GM19455 (cell line): Measurements from ENCODE around the gene TRAF4.
"Not testable (repeated sequence)": the region's sequence is repeated elsewhere in the genome, so short reads cannot be mapped to it uniquely, and the experiment has no call there.

Experiments used
- ATAC-seq: cut with Tn5 transposase; IDR thresholded peaks from one replicate; pipeline ENCODE4 v1.9.1; 2021; ENCODE audit not compliant: unreplicated experiment

TRAF4 gene

DNA sequence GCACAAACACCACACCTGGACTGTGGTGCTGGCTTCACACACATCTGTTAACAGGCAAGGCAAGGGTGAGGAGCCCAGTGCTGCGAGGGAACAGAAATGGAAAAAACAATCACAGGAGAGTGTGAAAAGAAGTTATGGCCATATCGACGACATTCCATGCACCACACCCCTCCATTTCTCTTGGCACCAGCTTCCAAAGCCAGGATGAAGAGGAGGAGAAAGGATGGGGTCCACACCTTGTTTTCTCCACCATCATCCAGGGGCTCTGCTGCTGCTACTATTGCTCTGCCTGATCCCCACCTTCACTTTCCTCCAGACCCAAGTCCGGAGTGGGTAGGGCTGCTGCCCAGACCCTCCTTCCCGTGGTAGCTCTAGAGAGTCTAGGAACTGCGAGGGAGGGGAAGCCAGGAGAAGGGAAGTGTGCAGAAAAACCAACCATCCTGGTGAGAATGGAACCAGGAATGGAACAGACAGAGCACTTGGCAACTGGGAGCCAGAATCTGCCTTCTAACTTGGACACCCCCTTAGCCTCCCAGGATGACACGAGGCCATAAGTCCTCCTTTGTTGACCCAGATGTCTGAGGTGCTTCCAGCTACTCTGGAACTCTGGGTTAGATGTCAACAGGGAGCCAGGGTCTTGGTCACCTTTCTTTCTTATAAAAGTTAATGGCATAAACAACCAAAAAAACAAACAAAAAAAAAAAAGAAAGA, 31.0 kb upstream of the TRAF4 start:
- no peak for ATAC-seq

DNA sequence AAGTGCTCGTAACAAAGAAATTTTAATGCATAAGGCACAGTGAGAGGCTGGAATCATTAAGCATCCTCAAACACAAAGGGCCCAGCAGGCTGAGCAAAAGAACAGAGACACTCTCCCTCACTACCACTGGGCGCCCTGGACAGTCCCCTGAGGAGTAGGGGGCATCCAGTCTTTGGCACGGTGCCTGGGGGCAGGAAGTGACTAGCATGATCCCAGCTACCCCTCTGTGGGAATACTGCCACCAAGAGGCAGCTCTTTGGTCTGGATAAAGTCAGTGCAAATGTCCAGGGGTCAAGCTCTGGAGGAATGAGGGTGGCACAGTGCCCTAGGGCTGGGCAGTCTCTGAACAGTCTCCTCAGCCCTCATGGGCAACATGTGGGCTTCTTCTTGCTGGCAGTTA, 29.5 kb upstream of the TRAF4 start:
- ATAC-seq, result no peak

DNA sequence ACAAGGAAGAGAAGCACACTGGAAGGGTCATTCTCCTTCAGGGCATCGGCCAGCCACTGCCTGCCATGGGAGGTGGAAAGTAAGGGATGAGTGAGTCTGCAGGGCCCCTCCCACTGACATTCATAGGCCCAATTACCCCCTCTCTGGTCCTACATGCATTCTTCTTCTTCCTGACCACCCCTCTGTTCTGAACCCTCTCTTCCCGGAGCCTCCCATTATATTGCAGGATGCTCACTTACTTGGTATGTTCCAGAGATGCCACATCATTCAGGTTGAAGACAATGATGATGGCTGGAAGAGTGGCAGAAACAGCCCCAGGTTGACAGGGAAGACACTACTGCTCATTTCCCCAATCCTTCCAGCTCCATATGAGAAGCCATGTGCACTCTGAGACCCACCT, 28.6 kb upstream of the TRAF4 start:
- no peak for ATAC-seq

DNA sequence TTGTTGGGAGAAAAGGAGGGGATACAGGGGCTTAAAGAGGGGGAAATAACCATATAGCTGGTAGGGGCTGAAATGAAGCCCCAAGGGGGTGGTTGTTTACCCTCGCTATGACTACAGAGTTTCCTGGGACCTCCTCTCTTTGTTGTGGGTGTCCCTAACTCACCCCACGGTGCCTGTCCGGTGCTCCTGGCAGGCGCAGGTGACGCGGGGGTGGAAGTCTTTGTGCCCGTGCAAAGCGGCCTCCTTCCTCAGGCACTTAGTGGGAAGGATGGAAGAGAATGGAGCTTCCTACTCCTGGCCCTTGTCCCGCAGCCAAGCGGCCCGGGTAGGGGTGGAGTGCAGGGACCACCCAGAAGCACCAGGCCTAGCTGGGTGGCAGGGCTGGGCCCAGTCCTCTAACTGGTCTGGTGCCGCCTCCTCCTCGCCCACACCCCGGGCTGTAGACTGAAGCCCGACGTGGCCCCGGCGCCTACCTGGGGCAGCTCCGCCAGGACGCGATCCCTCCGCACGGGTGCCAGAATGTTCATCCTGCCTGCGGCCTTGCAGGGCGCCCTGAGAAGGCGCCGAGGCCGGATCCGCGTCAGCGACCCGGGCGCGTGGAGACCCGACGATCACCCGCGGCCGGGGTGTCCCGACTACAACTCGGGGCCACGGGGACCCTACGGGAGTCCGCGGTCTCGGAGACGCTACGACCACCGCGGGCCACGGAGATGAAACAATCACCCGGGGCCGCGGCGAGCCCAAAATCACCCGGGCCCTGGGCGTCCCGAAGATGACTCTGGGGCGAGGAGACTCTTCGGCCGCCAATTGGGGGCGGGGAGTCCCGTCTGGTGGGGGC, 26.9 kb upstream of the TRAF4 start:
- ATAC-seq, result no peak

DNA sequence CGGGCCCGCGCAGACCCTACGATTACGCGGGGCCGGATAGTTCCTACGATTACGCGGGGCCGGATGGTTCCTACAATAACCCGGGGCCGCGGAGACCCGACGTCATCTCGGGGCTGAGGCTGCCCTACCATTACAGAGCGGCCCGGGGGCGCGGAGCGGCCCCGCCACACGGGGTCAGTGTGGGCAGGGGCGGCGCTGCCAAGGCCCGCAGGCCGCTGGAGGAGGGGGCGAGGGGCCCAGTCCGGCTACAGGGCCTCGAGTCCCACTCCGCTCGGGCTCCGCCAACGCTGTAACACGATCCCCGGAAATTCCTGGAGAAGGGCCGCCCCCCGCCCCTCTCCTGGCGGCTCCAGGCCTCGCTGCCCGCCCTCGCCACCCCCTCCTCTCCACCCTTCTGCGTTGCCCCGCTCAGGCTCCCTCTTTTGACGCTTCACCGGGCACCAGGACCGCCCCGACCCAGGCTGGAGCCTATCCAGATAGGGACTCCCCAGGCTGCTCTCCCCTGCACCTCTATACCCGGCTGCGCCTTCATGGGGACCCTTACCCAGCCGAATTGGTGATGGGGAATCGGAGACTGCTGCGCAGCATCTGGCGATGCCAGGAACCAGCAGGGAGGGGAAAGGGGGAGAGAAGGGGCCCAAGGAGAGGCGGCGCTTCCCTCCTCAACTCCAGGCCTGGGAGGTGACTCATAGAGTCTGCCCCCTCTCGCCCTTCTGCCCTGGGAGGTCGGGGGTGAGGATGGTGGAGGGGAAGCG, 26.1 kb upstream of the TRAF4 start, which contains the start of gene RAB34:
RAB34 (minus strand) TSS at position 291 of the 755 bp plus-strand sequence. CDS start 602 bp downstream, outside the sequence.
- no peak for ATAC-seq

DNA sequence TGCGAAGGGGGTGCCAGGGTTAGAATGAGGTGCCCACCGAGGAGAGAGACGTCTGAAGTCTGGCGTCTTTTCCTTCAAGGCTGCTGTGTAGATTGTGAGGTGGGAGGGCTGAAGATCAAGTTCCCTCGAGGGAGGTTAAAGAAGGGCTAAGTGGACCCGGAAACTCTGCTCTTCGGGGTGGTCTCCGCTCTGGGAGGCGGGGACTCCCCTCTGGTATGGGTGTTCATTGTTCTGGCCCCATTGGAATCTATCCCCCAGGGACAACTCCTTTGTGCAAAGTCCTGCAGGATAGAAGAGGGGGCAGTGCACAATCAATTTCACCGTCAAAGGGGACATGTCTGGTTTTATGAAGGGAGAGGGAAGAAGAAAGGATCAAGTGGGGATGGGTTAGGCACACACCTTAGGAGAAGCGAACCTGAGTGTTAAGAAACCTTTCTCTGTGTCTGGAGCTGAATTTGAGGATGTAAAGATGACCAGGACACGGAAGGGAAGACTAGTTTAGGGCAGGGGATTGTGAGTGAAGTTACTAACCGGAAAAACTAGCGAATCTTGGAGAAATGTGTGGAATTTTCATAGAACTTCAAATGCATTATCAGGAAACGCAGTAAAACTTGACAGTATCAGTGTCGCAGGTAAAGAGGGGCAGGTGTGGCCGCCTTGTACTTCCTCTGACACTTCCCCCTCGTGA, 25.3 kb upstream of the TRAF4 start:
- no peak for ATAC-seq

DNA sequence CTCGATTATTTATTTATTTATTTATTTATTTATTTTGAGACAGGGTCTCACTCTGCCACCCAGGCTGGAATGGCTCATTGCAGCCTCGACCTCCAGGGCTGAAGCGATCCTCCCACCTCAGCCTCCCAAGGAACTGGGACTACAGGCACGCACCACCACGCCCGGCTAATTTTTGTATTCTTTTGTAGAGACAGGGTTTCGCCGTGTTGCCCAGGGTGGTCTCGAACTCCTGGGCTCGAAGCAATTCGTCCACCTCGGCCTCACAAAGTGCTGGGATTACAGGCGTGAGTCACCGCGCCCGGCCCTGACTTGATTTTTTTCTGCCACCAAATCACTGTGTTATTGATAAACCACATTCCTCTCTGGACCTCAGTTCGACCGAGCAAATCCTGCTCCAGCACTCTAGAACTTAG, 24.8 kb upstream of the TRAF4 start:
- peak; percentile 1 for ATAC-seq

DNA sequence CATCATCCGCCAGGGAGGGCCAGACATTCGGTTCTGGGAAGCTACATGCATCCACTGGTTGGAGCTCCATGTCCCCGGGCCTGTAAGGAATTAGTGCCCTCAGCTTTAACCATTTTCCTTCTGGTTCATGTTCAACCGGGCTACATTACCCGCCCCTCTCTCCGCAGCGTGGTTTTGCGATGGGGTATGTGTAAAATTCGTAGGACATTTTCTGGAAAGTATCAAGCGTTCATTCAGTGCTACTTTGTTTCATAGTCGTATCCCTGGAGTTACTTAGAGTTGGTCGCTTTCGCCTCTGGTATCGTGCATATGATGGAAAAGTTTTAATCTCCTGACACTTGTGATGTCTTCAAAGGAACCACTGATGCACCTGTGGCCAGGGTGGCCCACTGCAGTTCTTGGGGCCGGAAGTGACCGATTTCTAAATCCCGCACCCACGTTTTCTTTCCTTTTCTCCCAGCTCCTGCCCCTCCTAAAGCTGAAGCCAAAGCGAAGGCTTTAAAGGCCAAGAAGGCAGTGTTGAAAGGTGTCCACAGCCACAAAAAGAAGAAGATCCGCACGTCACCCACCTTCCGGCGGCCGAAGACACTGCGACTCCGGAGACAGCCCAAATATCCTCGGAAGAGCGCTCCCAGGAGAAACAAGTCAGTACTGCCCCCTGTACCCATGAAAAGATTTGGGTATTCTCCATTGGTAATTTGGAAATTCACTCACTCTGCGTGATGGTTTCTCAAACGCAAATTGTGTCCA, 23.4 kb upstream of the TRAF4 start:
- ATAC-seq, result no peak

DNA sequence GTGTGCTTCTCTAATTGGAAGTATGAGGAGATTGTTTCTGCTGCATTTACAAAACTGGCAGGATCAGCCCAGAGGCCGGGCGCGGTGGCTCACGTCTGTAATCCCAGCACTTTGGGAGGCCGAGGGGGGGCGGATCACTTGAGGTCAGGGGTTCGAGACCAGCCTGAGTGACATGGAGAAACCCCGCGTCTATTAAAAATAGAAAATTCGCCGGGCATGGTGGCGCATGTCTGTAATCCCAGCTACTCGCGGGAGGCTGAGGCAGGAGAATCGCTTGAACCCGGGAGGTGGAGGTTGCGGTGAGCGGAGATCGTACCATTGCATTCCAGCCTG, 22.8 kb upstream of the TRAF4 start:
- ATAC-seq, result not testable (repeated sequence)

GRCh38 chr17:28722417-28723158, 21.2 kb upstream of the TRAF4 start:
- no peak for ATAC-seq

- no peak for ATAC-seq
Observed at GRCh38 chr17:28723159-28723835, 20.5 kb upstream of the TRAF4 start.

- not testable (repeated sequence) for ATAC-seq
Observed at GRCh38 chr17:28723836-28724499, 19.8 kb upstream of the TRAF4 start.

GRCh38 chr17:28724500-28725165, 19.2 kb upstream of the TRAF4 start:
- no peak for ATAC-seq

DNA sequence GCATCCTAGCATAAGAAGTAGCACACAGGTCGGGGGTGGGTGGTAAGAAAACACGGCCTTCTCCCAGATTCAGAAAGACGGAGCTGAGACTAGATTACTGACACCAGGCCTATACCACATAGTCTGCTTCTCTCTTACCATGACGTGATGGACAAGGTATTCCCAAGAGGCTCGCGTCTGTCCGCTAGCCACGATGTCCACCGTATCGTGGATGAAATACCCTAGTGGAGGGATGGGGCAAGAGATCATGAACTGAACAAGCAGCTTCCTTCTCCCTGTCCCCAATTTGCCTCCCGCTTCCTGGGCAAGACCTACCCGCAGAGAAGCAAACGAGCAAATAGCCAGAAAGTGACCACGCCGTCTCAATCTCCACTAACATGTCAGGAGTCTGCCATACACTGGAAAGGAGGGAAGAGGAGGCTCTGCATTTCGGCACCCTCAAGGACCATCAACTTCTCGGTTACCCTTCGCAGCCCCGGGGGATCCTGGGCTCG, 18.6 kb upstream of the TRAF4 start:
- ATAC-seq, result no peak

- peak; percentile 10 for ATAC-seq
Observed at GRCh38 chr17:28725660-28726225, 18.1 kb upstream of the TRAF4 start.

- ATAC-seq, result peak; percentile 11
Observed at GRCh38 chr17:28726226-28726626, 17.6 kb upstream of the TRAF4 start, which contains the start of gene TLCD1. Gene TLCD1 (minus strand): TSS chr17:28726233. CDS start chr17:28726097, 136 bp downstream.
